Adrenal gland (tissue), 5 donors: ENCODE measurements around the gene STAT6.

Experiments
- CTCF ChIP-seq, 6 experiments: fragments of 450-650 bp in 4 of 6; fragments of 200-600 bp in 2 of 6; sonication (generic) in 1 of 6; IDR thresholded peaks; 1 replicate in 5 of 6; 2 replicates in 1 of 6; pipeline versions ENCODE4 v1.5.1 to v1.8.0; 2016 to 2021; ENCODE audit warnings: antibody characterized with exemption in 6 of 6, mild to moderate bottlenecking in 2 of 6, moderate library complexity in 1 of 6
- POLR2A ChIP-seq, 2 donors: fragments of 450-650 bp; IDR thresholded peaks; one replicate each; pipeline ENCODE4 v1.6.1; 2017; ENCODE audit warnings: antibody characterized with exemption in 2 of 2, mild to moderate bottlenecking in 2 of 2, moderate library complexity in 1 of 2
- donor health status: DM: no; HTN: no; CAD: no.

GRCh38 chr12:57153415-57153997, 42.3 kb upstream of the STAT6 start:
- no peak for TF ChIP-seq CTCF (IDR thresholded peaks at IDR 0.05)
- TF ChIP-seq POLR2A (IDR thresholded peaks at IDR 0.05): no peak
